HepG2 (cell line): ENCODE measurements around the gene SND1. TPM values are rescaled to one million over a fixed set of nuclear protein-coding genes. Genes with fewer than 3 reads are reported as not detected.

ENCODE experiments used
- GFI1 ChIP-seq: sonication (generic); formaldehyde crosslinking; IDR thresholded peaks from 2 replicates; pipeline ENCODE4 v1.5.0; 2020; ENCODE audit warnings: missing genetic modification reagents, mild to moderate bottlenecking, borderline replicate concordance
- GPBP1L1 ChIP-seq: sonication (generic); formaldehyde crosslinking; IDR thresholded peaks from 2 replicates; pipeline ENCODE4 v1.5.0; 2020; ENCODE audit warnings: mild to moderate bottlenecking, missing genetic modification reagents
- GZF1 ChIP-seq: sonication (generic); formaldehyde crosslinking; IDR thresholded peaks from 2 replicates; pipeline ENCODE4 v1.5.1; 2020; ENCODE audit warnings: mild to moderate bottlenecking, missing genetic modification reagents
- HMGXB3 ChIP-seq: sonication (generic); formaldehyde crosslinking; IDR thresholded peaks from 2 replicates; pipeline ENCODE4 v1.4.0; 2020; ENCODE audit warnings: missing genetic modification reagents, borderline replicate concordance
- HNRNPK ChIP-seq: fragments of 200-400 bp; formaldehyde crosslinking; IDR thresholded peaks from 2 replicates; pipeline ENCODE4 v1.6.1; 2018; ENCODE audit warnings: low read length, low read depth, moderate library complexity, mild to moderate bottlenecking; ENCODE audit not compliant: poor library complexity, severe bottlenecking
- HNRNPL ChIP-seq: fragments of 200-400 bp; formaldehyde crosslinking; IDR thresholded peaks from 2 replicates; pipeline ENCODE4 v1.6.1; 2017; ENCODE audit warnings: mild to moderate bottlenecking, low read depth, low read length
- KLF12 ChIP-seq: sonication (generic); formaldehyde crosslinking; IDR thresholded peaks from 2 replicates; pipeline ENCODE4 v1.4.0; 2020; ENCODE audit warnings: missing genetic modification reagents, borderline replicate concordance
- LBX2 ChIP-seq: sonication (generic); formaldehyde crosslinking; IDR thresholded peaks from 2 replicates; pipeline ENCODE4 v1.5.0; 2020; ENCODE audit warnings: missing genetic modification reagents, mild to moderate bottlenecking, borderline replicate concordance
- MED8 ChIP-seq: sonication (generic); formaldehyde crosslinking; IDR thresholded peaks from 2 replicates; pipeline ENCODE4 v1.8.1; 2023; ENCODE audit warnings: mild to moderate bottlenecking, missing genetic modification reagents; ENCODE audit not compliant: insufficient replicate concordance
- NCOA1 ChIP-seq: sonication (generic); formaldehyde crosslinking; IDR thresholded peaks from 2 replicates; pipeline ENCODE4 v1.9.0; 2021; ENCODE audit warnings: missing genetic modification reagents
- PPARG ChIP-seq: conservative IDR thresholded peaks from 2 replicates; pipeline ENCODE4 v1.6.1; 2016; ENCODE audit warnings: missing biosample characterization, missing genetic modification reagents
- SMC3 ChIP-seq: IDR thresholded peaks from 2 replicates; pipeline ENCODE4 v1.6.1; 2011; ENCODE audit warnings: low read length, improper control_type of control experiment
- SNAI1 ChIP-seq: sonication (generic); formaldehyde crosslinking; IDR thresholded peaks from 2 replicates; pipeline ENCODE4 v1.5.0; 2020; ENCODE audit warnings: mild to moderate bottlenecking, missing genetic modification reagents, borderline replicate concordance
- TARDBP ChIP-seq: sonication (generic); formaldehyde crosslinking; IDR thresholded peaks from 2 replicates; pipeline ENCODE4 v1.8.0; 2022; ENCODE audit warnings: mild to moderate bottlenecking, missing genetic modification reagents
- THYN1 ChIP-seq: sonication (generic); formaldehyde crosslinking; IDR thresholded peaks from 2 replicates; pipeline ENCODE4 v1.8.1; 2023; ENCODE audit warnings: low read depth, mild to moderate bottlenecking, moderate library complexity, missing genetic modification reagents, borderline replicate concordance
- U2AF2 ChIP-seq: fragments of 200-400 bp; formaldehyde crosslinking; IDR thresholded peaks from 2 replicates; pipeline ENCODE4 v1.6.1; 2017; ENCODE audit warnings: low read depth, mild to moderate bottlenecking, low read length
- ZNF101 ChIP-seq: sonication (generic); formaldehyde crosslinking; IDR thresholded peaks from 2 replicates; pipeline ENCODE4 v1.4.0; 2020; ENCODE audit warnings: mild to moderate bottlenecking, low read depth, missing genetic modification reagents, borderline replicate concordance
- ZNF24 ChIP-seq: fragments of 450-650 bp; IDR thresholded peaks from 2 replicates; pipeline ENCODE4 v1.6.1; 2017; ENCODE audit warnings: antibody characterized with exemption, mild to moderate bottlenecking
- ZNF383 ChIP-seq: sonication (generic); formaldehyde crosslinking; IDR thresholded peaks from 2 replicates; pipeline ENCODE4 v1.4.0; 2020; ENCODE audit warnings: missing genetic modification reagents, mild to moderate bottlenecking, borderline replicate concordance
- ZNF7 ChIP-seq: IDR thresholded peaks from 2 replicates; pipeline ENCODE4 v1.6.1; 2016; ENCODE audit warnings: missing biosample characterization, missing genetic modification reagents
- ZNF737 ChIP-seq: sonication (generic); formaldehyde crosslinking; IDR thresholded peaks from 2 replicates; pipeline ENCODE4 v1.5.0; 2020; ENCODE audit warnings: missing genetic modification reagents, mild to moderate bottlenecking, borderline replicate concordance
- ZNF75D ChIP-seq: sonication (generic); formaldehyde crosslinking; IDR thresholded peaks from 2 replicates; pipeline ENCODE4 v1.8.1; 2023; ENCODE audit warnings: missing genetic modification reagents, mild to moderate bottlenecking, borderline replicate concordance
- ZNF761 ChIP-seq: sonication (generic); formaldehyde crosslinking; conservative IDR thresholded peaks from 2 replicates; pipeline ENCODE4 v1.4.0; 2020; ENCODE audit warnings: mild to moderate bottlenecking, missing genetic modification reagents
- polyA plus RNA-seq, 8 experiments: library from polyadenylated mRNA; depleted of rRNA in 3 of 8; stranded (reverse) in 7 of 8; unstranded in 1 of 8; fragments of >200 nt; fragmentation: Illumina TruSeq in 4 of 8; extraction: Trizol in 4 of 8; gene quantifications; 2 replicates each; pipeline versions ENCODE4 v1.2.1 to v1.2.3, GENCODE V29; 2011 to 2016; ENCODE audit warnings: low read depth in 4 of 8, missing spikeins in 1 of 8, mixed read lengths in 1 of 8; ENCODE audit not compliant: insufficient read depth in 1 of 8
- total RNA-seq, 5 experiments: library from RNA; depleted of rRNA; stranded (reverse); fragments of >200 nt; fragmentation: Illumina TruSeq; extraction: Trizol; gene quantifications; 2 replicates each; pipeline ENCODE4 v1.2.3, GENCODE V29; 2016; ENCODE audit warnings: low read depth in 1 of 5

The SND1 gene
- total and polyA plus RNA-seq, 2 of the 13 experiments (the other 11 are each of a cell fraction or from before 2014, with no cell fraction given), result 110 to 182 TPM

GRCh38 chr7:127652333-127653248, 597 bp downstream of the SND1 start (continued):
- TF ChIP-seq HNRNPL (no peak), ZNF101 (CRISPR knock-in tag) (no peak), SMC3 (no peak), ZNF75D (CRISPR knock-in tag) (no peak), MED8 (no peak), ZNF761 (CRISPR knock-in tag) (no peak), PPARG (CRISPR knock-in tag) (no peak), U2AF2 (no peak), TARDBP (CRISPR knock-in tag) (no peak), LBX2 (CRISPR knock-in tag) (peak; percentile 19; the same call in 1 of the 2 replicates), GPBP1L1 (no peak), GFI1 (no peak), ZNF24 (no peak), ZNF7 (CRISPR knock-in tag) (no peak), ZNF737 (CRISPR knock-in tag) (no peak), HNRNPK (no peak), THYN1 (CRISPR knock-in tag) (no peak), KLF12 (no peak), HMGXB3 (CRISPR knock-in tag) (no peak), GZF1 (CRISPR knock-in tag) (no peak), SNAI1 (no peak), ZNF383 (CRISPR knock-in tag) (no peak), NCOA1 (CRISPR knock-in tag) (no peak)
